Activated T-cell treated with anti-CD3 and anti-CD28 coated beads for 48 hours (primary cell): ENCODE results near the gene FABP7.
"Not testable (repeated sequence)": the region's sequence is repeated elsewhere in the genome, so short reads cannot be mapped to it uniquely, and the experiment has no call there.

Experiments used
- DNase-seq: peaks from one replicate; pipeline ENCODE4 v3.0.0-alpha.2; 2020; ENCODE audit warnings: low read depth

The FABP7 gene

GRCh38 chr6:122779667-122780066 is at the start of gene FABP7:
Gene FABP7, plus strand, starts transcription at chr6:122779716. Its CDS starts 79 bp downstream, at chr6:122779795.
- DNase-seq = no peak

GRCh38 chr6:122730334-122730733 is 49.2 kb upstream of the FABP7 start:
- no peak for DNase-seq

DNA sequence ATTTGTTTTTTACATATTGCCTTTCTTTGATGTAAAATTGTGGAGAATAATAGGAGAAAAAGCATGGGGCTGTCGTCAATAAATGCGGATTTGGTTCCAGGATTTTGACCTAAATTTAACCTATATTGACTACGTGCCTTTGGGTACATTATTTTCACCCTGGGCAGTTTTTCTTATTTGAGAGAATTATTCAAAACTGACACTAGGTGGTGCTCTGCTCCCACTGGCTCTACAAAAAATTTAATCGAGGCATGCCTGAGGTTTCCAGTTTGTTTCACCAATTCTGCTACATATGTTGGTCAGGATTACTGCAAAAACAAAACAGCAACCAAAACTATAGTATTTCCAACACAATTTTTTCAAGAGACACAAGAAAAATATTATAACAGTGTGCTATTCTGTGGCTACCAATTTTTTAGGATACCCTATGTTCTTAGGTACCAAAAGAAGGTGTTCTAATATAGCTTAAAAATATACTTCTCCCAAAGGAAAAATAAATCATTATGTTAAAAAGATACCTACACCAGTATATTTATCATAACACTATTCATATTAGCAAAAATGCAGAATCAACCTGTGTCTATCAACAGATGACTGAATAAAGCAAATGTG is 48.6 kb upstream of the FABP7 start:
- DNase-seq = no peak

DNA sequence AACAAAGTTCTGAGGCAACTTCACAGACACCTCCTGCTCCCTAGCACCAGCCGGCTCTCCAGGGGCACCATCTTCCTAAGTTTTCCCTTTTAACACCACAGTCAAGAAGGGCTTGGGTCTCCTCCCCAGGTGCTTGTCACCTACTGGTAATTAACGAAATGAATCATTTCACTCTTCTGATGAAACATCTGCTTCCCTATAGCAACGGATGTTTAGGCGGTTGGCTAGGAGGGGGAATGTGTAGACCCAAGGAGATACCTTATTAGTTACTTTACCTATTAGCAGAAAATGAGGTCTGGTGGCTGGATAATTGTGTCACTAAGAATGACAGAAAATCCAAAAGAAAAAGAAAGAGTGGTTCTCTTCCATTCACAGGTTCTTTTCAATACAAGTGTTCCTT is 46.3 kb upstream of the FABP7 start:
- no peak for DNase-seq

- no peak for DNase-seq
Observed at GRCh38 chr6:122734529-122735395, 44.8 kb upstream of the FABP7 start.

GRCh38 chr6:122735582-122735981 is 43.9 kb upstream of the FABP7 start:
- DNase-seq = no peak

GRCh38 chr6:122736163-122736562 is 43.4 kb upstream of the FABP7 start:
- DNase-seq = no peak

DNA sequence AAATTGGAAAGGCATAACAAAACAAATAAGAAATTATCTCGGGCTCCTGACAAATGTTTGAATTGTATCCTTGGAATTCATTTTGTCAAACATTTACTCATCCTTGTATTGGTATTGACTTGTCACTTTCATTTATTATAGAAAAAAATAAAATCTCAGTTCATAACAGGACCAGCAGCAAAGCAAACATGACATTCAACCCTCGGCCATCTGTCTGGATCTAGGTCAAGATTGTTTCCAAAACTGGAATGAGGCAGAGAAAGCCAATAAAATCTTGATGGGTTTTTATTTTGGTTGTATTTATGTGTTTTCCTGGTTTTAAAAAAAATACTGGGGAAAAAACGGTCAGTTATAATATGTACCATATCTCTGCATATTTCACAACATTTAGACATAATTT is 42.9 kb upstream of the FABP7 start:
- no peak for DNase-seq

DNA sequence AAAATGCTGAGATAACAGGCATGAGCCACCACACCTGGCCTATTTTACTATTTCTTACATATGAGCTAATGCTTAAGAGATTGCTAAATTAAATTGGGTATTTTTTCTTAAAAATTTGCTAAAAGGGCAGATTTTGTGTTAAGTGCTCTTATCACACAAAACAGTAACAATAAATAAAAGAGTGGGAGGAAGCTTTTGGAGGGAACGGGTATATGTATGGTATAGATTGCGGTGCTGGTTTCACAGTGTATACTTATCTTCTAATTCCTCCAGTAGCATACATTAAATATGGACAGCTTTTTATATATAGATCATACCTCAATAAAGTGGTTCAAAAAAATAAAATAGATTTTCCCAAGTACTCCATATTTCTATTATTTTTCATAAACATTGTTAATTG is 39.4 kb upstream of the FABP7 start:
- no peak for DNase-seq

GRCh38 chr6:122740936-122741335 is 38.6 kb upstream of the FABP7 start:
- DNase-seq = no peak

DNA sequence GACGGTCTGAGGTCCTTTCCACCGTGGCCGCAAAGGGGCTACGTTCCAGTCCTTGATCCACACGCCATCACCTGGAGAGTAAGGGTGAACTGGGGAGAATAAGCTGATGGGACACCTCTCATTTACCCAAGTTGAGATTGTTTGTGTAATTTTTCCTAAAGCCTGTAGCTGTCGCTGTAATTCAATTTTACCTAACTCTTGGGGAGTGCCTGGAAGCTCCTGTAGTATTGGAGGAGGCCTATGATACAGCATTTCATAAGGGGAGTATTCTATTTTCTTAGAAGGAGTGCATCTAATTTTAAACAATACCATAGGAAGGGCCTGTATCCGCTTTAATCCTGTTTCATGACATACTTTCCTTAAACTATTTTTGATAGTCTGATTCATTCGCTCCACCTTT is 35.3 kb upstream of the FABP7 start:
- DNase-seq = not testable (repeated sequence)

DNA sequence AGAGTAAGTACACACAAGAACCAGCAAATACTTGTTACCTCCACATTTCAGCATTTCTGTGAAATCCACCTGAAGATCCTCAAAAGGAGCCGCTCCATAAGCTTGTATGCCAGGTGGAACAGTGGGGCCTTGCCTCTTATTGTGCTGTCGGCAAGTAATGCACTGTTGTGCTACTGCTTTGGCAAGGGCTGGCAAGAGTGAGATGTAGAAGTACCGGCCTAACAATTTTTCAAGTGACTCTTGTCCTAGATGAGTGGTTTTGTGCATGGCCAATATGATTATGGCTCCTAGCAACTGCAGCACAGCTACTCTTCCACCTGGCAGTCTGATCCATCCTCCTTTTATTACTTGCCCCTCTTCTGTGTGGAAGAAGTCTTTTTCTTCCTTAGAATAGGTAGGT is 34.7 kb upstream of the FABP7 start:
- not testable (repeated sequence) for DNase-seq

- no peak for DNase-seq
Observed at GRCh38 chr6:122746688-122747087, 32.8 kb upstream of the FABP7 start.

DNA sequence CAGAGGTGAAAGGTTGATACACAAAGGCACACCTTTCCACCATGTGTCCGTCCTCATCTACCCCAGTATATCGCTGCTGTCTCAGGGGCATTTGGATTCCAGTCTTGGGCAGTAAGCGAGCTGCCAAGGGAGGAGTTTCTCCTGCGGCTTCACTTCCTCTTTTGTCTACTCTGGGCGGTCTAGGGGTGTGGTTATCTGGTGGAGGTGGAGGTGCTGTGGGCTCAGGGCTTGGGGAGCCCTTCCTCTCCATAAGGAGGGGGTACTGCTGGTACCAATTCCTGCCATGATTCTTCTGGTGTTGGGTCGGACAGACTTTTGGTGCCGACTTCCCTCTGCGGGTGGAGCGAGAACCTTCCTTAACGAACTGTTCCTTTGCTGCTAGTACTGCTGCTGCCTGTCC is 31.9 kb upstream of the FABP7 start:
- DNase-seq = no peak

GRCh38 chr6:122748945-122749344 is 30.6 kb upstream of the FABP7 start:
- not testable (repeated sequence) for DNase-seq

DNA sequence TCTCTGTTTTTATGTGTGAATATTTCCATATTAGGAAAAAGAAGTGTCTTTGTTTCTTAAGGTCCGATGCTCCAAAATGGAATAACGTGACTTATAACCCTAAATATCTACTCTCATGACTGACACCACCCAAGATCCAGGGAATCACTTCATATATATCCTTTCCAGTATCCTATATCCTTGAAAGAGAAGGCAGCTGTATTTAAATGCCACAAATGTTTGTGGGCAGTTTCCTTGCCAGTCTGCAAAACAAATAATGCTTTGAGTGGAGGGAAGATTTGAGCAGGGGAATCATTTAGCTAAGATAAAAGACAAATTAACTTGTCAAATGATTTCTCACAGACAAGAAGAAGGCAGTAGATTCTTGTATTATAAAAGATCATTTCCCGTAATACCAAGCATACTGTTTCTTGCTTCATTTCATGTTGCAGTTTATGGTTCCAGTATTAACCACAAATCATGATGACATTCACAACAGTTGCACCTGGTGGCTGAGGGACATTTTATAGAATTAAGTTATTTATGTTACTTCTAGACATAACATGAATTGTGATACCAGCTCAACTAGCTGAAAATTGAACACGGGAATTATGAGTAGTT is 30.0 kb upstream of the FABP7 start:
- no peak for DNase-seq

GRCh38 chr6:122751326-122751725 is 28.2 kb upstream of the FABP7 start:
- DNase-seq = no peak

GRCh38 chr6:122752459-122752858 is 27.1 kb upstream of the FABP7 start:
- DNase-seq = no peak

DNA sequence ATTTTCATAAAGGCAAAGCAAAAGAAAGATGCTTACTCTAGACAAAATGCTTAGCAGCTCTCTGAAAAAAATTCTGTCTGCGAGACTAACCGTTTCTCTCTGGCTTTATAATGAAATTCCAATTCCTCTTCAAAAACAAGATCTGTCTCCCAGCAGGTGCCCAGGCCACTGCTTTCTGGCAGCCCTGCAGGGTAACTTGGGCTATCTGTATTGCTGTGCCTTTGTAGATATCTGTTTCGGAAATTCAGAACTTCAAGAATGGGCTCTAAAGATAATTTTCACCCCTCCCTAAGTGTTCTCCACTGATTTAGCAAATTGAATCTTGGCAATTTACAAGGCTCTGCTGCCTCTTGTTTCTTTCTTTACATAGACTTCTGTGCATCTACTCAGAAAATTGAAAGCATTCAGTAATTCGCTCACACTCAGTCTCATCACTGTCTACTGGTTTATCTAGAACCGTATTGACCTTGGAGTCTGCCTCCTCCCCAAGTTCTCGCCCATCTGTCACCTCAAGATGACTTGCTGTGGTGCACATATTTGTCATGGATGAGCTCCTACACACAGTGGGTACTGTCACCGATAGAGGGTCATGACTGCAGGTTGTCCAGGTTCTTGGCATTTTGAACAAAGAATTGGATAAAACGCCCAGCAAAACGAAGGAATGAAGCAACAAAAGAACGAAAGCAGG is 26.4 kb upstream of the FABP7 start:
- no peak for DNase-seq

DNA sequence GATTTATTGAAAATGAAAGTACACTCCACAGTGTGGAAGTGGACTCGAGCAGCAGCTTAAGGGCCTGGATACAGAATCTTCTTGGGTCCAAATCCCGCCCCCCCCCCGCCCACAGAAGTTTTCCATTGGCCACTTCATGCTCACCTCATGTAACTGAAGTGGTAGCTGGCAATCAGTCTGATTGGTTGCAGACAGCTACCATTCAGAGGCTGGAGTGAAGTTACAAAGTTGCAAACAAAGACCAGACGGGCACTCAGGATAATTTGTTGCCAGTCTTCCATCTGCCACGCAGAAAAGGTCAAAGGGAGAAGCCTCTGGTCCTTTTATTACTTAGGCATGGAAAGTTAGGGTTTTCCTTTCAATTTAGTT is 25.8 kb upstream of the FABP7 start:
- DNase-seq = no peak

GRCh38 chr6:122754191-122754731 is 25.3 kb upstream of the FABP7 start:
- no peak for DNase-seq

GRCh38 chr6:122755901-122756300 is 23.6 kb upstream of the FABP7 start:
- DNase-seq = no peak
